HPDE6-E6E7 (cell line): ENCODE results near the gene SLC15A2.
"Not testable (repeated sequence)": the region's sequence is repeated elsewhere in the genome, so short reads cannot be mapped to it uniquely, and the experiment has no call there.

Experiments used
- DNase-seq: peaks from one replicate; pipeline ENCODE4 v3.0.0; 2011; ENCODE audit warnings: missing footprints; ENCODE audit errors: extremely low spot score

SLC15A2 gene, protein sequence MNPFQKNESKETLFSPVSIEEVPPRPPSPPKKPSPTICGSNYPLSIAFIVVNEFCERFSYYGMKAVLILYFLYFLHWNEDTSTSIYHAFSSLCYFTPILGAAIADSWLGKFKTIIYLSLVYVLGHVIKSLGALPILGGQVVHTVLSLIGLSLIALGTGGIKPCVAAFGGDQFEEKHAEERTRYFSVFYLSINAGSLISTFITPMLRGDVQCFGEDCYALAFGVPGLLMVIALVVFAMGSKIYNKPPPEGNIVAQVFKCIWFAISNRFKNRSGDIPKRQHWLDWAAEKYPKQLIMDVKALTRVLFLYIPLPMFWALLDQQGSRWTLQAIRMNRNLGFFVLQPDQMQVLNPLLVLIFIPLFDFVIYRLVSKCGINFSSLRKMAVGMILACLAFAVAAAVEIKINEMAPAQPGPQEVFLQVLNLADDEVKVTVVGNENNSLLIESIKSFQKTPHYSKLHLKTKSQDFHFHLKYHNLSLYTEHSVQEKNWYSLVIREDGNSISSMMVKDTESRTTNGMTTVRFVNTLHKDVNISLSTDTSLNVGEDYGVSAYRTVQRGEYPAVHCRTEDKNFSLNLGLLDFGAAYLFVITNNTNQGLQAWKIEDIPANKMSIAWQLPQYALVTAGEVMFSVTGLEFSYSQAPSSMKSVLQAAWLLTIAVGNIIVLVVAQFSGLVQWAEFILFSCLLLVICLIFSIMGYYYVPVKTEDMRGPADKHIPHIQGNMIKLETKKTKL

GRCh38 chr3:121894301-121894990 lies at the start of gene SLC15A2:
TSS of gene SLC15A2 (plus strand) at chr3:121894401. CDS start at chr3:121894477, 76 bp downstream.
- DNase-seq: no peak

GRCh38 chr3:121844892-121845291 lies 49.3 kb upstream of the SLC15A2 start:
- no peak for DNase-seq

- DNase-seq: peak; percentile 23
Observed at GRCh38 chr3:121852256-121852655, 41.9 kb upstream of the SLC15A2 start.

DNA sequence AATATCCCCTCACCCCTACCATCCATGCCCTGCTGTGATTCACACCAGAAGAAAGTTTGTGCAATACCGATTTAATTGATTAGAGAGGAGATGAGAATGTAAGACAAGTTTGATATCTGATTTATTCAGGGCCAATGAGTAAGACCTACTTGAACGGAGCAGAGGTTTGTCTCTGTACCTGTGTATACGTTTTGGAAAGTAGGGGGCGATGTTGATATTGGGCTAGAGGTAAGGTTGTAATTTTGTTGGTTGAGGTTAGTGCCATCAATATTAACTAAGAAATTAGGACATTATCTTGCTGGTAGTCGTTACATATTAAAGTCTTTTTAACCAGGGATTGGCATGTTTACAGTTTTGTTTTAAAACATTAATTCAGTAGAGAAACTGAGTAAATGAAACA lies 38.6 kb upstream of the SLC15A2 start:
- DNase-seq: peak; percentile 3

DNA sequence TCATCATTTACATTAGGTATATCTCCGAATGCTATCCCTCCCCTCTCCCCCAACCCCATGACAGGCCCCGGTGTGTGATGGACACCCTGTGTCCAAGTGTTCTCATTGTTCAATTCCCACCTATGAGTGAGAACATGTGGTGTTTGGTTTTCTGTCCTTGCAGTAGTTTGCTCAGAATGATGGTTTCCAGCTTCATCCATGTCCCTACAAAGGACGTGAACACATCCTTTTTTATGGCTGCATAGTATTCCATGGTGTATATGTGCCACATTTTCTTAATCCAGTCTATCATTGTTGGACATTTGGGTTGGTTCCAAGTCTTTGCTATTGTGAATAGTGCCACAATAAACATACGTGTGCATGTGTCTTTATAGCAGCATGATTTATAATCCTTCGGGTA lies 36.4 kb upstream of the SLC15A2 start:
- not testable (repeated sequence) for DNase-seq

DNA sequence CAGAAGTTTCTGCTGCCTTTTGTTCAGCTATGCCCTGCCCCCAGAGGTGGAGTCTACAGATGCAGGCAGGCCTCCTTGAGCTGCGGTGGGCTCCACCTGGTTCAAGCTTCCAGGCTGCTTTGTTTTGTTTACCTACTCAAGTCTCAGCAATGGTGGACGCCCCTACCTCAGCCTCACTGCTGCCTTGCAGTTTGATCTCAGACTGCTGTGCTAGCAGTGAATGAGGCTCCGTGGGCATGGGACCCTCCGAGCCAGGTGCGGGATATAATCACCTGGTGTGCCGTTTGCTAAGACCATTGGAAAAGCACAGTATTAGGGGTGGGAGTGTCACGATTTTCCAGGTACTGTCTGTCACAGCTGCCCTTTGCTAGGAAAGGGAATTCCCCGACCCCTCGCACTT lies 31.0 kb upstream of the SLC15A2 start:
- DNase-seq: not testable (repeated sequence)

- DNase-seq: no peak
Observed at GRCh38 chr3:121863801-121864200, 30.4 kb upstream of the SLC15A2 start.

GRCh38 chr3:121869736-121870135 lies 24.5 kb upstream of the SLC15A2 start:
- DNase-seq: no peak

- no peak for DNase-seq
Observed at GRCh38 chr3:121870717-121871116, 23.5 kb upstream of the SLC15A2 start.

DNA sequence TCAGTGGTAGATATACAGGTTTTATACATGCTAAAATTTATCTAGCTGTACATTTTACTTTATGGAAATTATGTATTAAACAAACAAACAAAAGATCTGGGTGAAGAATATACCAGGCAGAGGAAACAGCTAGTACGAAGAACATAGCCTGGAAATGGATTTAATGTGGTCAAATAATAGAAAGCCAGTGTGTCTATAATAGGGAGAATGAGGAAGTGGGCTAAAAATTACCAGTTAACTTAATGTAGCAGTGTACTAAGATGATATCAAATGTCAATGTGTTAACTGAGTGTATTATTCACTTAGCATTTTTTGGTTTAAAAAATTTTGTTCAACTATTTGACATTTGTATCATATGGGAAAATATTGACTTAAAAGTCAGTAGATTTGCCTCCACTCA lies 22.8 kb upstream of the SLC15A2 start:
- no peak for DNase-seq

DNA sequence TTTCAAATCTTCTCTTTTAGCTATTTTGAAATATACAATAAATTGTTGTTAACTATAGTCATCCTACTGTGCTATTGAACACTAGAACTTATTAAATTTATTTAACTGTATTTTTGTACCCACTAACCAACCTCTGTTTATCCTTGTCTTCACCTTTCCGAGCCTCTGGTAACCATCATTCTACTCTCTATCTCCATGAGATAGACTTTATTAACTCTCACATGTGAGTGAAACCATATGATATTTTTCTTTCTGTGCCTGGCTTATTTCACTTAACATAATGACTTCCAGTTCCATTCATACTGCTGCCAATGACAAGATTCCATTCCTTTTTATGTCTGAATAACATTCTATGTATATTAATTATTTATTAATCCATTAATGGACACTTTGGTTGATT lies 15.8 kb upstream of the SLC15A2 start:
- DNase-seq: no peak

DNA sequence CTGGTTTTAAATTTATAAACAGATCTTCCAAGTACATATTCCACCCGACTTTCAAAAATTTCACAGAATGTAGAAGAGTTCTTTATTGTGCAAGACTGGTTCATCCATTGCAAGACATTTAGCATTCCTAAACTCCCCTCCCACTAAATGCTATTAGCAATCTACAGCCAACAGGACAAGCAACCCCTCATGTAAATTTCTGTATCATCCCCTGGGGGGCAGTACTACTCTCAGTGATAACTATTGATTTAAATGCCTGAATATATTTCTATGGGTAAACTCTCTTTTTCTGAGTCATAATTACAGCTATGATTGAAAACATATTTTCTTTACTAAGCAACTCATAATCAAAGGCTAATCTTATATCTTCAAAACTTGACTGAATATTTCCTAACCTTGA lies 10.7 kb upstream of the SLC15A2 start:
- peak; percentile 25 for DNase-seq

DNA sequence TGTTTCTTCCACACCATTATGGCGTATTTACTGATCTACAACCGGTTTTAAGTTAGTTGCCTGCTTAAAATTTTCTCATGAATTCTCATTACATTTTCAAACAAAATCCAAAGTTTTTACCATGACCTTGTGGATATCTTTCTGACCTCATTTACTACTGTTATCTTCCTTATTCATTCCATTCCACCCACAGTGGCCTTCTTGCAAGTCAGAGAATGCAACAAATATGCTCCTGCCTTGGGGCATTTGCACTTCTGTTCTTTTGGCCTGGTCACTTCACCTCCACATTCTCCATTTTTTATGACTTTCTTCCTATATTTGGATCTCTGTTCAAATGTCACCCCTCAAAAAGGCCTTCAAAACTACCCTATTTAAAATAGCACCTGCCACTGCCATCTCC lies 8.8 kb upstream of the SLC15A2 start:
- DNase-seq: no peak

DNA sequence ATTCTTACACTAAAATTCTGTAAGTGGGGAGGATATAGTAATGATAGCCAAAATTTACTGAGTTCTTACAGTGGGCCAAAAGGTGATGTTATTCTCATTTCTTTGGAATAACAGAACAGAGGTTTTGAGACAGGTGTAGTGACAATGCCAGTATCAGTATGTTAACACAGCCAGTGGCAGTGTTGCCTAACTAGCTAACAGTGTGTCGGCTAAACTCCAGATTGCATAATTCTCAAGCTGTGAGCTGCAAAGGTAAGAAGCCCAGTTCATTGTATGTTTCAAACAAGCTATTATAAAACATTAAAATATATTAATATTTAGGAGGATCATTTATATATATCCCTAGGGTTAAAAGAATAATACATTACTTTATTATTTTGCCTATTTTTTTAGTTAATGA lies 920 bp downstream of the SLC15A2 start:
- DNase-seq: no peak

- DNase-seq: no peak
Observed at GRCh38 chr3:121895736-121896135, 1.5 kb downstream of the SLC15A2 start.

- DNase-seq: no peak
Observed at GRCh38 chr3:121896823-121897222, 2.6 kb downstream of the SLC15A2 start.

- no peak for DNase-seq
Observed at GRCh38 chr3:121897296-121897695, 3.1 kb downstream of the SLC15A2 start.

DNA sequence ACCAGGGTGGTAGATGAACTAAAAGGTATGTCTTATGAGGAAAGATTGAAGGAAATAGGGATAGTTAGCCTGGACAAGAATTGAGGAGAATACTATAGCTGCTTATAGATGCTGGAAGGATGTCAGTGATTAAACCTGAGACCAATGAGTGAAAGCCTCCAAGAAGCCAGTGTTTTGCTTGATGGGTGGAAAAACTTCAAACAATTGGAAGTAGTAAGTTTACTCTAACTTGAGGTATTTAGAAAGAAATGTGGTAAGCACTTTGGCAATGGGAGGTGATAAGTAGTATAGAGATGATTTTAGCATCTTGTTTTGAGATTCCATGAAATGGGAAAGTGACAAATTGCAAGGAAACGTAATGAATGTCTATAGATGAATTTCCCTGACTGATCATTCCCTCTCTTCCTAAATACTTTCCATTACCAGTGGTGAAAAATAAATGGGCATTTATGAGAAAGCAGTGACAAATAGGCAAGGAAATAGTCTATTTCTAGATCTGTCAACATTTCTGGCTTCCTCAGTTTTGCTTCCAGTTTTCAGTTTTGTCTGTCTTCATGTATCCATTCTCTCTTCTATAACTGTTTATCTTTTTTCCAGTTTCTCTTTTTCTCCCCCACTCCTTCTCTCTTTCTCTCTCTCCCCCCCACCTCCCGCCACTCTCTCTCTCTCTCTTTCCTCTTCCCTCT lies 19.2 kb downstream of the SLC15A2 start:
- no peak for DNase-seq

DNA sequence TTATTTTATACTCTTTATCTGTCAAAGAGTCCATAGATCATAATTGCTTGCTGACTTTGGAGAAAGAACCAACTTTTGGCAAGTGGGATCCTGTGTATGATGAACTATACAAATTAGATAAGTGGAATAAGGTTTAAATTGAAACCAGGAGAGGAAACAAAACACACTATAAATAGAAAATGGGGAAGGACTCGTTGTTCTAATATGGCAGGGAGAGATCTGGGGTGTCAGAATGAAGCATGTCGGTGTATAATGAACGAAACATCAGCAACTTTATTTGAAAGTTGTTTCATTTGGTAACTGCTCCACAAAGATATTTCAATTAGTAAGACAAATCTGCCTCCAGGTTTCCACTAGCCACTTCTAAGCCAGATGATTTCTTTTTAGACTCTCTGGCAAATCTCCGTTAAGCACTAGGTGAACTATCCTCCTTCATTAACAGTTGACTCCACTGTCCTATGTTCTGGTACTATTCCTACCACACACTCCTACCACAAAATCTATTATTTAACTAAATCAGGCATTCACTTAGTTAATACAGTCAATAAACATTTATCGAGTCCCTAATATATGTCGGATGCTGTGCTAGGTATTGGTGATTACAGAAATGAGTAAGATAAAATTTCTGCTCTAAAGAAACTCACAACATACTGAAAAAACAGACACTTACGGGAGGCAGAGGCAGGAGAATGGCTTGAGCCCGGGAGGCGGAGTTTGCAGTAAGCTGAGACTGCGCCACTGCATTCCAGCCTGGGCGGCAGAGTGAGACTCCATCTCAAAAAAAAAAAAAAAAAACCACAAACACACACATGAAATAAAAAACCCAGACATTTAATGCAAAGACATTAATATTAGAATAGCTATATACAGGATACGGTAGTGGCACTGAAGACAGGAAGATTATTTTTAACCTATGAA lies 20.1 kb downstream of the SLC15A2 start:
- DNase-seq: no peak

GRCh38 chr3:121916189-121916588 lies 22.0 kb downstream of the SLC15A2 start:
- no peak for DNase-seq
